Measurements from ENCODE around the gene TBC1D12.

Gene TBC1D12

DNA sequence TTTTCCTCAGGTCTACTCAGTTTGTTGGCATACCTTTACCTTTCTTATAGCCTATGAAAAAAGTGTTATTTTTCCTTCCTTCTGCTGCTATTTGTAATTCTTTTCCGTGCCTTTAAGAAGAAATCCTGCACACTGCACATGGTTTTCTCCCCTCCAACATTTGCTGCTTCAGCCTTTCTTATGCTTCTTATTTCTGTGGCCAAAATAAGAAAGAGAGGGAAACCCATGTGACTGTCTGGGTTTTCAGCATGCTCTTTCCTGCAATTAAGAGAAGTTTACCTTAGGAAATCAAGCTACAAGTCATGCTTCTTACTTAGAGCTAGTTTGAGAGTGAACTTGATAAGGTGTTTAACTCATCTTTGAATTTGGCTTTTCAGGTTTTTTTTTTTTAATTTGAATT, 11.0 kb downstream of the TBC1D12 start:
- Histone ChIP-seq H3K9me3 (ENCODE audit: insufficient read depth, low read length) (no peaks in the 10 kb centered on the region), H3K4me2 (ENCODE audit: low read depth, low read length, poor library complexity, severe bottlenecking) (no peak overlapping the region), H2AFZ (ENCODE audit: low read depth, low read length, severe bottlenecking) (no peak overlapping the region), H4K20me1 (ENCODE audit: low read depth, low read length) (no peaks in the 10 kb centered on the region), H3K79me2 (ENCODE audit: insufficient read depth, low read length) (no peaks in the 10 kb centered on the region), H3K4me3 (ENCODE audit: insufficient read depth, low read length, poor library complexity, severe bottlenecking) (no peak overlapping the region), H3F3A (ENCODE audit: insufficient read depth) (no peaks in the 10 kb centered on the region), H3K36me3 (ENCODE audit: low read length) (no peaks in the 10 kb centered on the region), H3K27ac (ENCODE audit: low read depth, low read length) (no peak overlapping the region), H3K9ac (ENCODE audit: low read length) (no peak overlapping the region), H3K27me3 (ENCODE audit: low read length) (no peaks in the 10 kb centered on the region), H3K9me2 (replicated peaks; ENCODE audit: insufficient read depth, low read length) (no peaks in the 10 kb centered on the region)
- no peak for TF ChIP-seq EZH2phosphoT487 (conservative IDR thresholded peaks at IDR 0.05; ENCODE audit: low read length)
- TF ChIP-seq, protein P1, sequence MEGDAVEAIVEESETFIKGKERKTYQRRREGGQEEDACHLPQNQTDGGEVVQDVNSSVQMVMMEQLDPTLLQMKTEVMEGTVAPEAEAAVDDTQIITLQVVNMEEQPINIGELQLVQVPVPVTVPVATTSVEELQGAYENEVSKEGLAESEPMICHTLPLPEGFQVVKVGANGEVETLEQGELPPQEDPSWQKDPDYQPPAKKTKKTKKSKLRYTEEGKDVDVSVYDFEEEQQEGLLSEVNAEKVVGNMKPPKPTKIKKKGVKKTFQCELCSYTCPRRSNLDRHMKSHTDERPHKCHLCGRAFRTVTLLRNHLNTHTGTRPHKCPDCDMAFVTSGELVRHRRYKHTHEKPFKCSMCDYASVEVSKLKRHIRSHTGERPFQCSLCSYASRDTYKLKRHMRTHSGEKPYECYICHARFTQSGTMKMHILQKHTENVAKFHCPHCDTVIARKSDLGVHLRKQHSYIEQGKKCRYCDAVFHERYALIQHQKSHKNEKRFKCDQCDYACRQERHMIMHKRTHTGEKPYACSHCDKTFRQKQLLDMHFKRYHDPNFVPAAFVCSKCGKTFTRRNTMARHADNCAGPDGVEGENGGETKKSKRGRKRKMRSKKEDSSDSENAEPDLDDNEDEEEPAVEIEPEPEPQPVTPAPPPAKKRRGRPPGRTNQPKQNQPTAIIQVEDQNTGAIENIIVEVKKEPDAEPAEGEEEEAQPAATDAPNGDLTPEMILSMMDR (IDR thresholded peaks at IDR 0.05; ENCODE audit: insufficient read depth, low read length, poor library complexity, severe bottlenecking), result no peak

DNA sequence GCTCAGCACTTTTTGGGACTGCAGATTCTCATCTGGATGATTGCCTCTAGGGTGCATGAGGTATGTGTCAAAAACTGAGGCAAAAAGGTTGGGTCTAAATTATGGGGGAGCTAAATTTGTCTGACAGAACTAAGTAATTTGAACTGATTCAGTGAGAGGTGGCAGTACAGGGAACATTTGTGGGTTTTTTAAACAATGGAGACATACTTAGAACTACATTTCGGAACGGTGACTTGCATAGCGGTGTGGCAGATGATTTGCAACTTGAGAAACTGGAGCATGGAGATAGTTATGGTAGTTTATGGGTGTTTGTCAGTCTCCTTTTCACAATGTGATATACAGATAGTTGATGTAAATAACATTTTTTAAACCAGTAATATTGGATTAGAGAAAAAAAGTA, 14.6 kb downstream of the TBC1D12 start:
- Histone ChIP-seq H3K4me3 (ENCODE audit: insufficient read depth, low read length, poor library complexity, severe bottlenecking) (no peak overlapping the region), H3K27me3 (ENCODE audit: low read length) (no peaks in the 10 kb centered on the region), H3K9me2 (replicated peaks; ENCODE audit: insufficient read depth, low read length) (no peaks in the 10 kb centered on the region), H3K9me3 (ENCODE audit: insufficient read depth, low read length) (no peaks in the 10 kb centered on the region), H3K4me2 (ENCODE audit: low read depth, low read length, poor library complexity, severe bottlenecking) (no peak overlapping the region), H3K9ac (ENCODE audit: low read length) (no peak overlapping the region), H3K79me2 (ENCODE audit: insufficient read depth, low read length) (no peaks in the 10 kb centered on the region), H3F3A (ENCODE audit: insufficient read depth) (no peaks in the 10 kb centered on the region), H3K27ac (ENCODE audit: low read depth, low read length) (no peak overlapping the region), H2AFZ (ENCODE audit: low read depth, low read length, severe bottlenecking) (no peak overlapping the region), H3K36me3 (ENCODE audit: low read length) (no peaks in the 10 kb centered on the region), H4K20me1 (ENCODE audit: low read depth, low read length) (no peaks in the 10 kb centered on the region)
- TF ChIP-seq EZH2phosphoT487 (conservative IDR thresholded peaks at IDR 0.05; ENCODE audit: low read length), result no peak
- TF ChIP-seq, protein P1 (IDR thresholded peaks at IDR 0.05; ENCODE audit: insufficient read depth, low read length, poor library complexity, severe bottlenecking), result no peak

DNA sequence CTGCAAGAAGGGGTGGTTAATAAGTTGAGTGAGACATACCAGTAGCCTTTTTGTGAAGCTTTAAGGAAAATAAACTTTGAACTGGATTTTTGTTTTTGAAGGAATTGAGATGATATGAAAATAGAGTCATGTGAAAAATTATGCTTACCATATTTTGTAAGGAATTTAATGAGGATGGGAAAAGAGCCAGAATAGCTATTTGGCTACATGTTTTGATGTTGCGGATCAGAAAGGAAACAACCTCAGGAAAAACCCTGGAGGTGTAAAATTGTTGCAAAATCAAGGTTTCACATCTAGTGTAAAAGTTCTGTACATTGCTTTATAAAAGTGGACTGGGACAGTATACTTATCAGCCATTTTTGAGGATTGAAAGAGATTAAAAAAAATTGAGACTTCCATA, 15.0 kb downstream of the TBC1D12 start:
- no peak for TF ChIP-seq EZH2phosphoT487 (conservative IDR thresholded peaks at IDR 0.05; ENCODE audit: low read length)
- TF ChIP-seq, protein P1 (IDR thresholded peaks at IDR 0.05; ENCODE audit: insufficient read depth, low read length, poor library complexity, severe bottlenecking), result no peak
- Histone ChIP-seq H3K27ac (ENCODE audit: low read depth, low read length) (no peak overlapping the region), H3K9me3 (ENCODE audit: insufficient read depth, low read length) (no peaks in the 10 kb centered on the region), H3K27me3 (ENCODE audit: low read length) (no peaks in the 10 kb centered on the region), H3K4me3 (ENCODE audit: insufficient read depth, low read length, poor library complexity, severe bottlenecking) (no peak overlapping the region), H3F3A (ENCODE audit: insufficient read depth) (no peaks in the 10 kb centered on the region), H3K9ac (ENCODE audit: low read length) (no peak overlapping the region), H4K20me1 (ENCODE audit: low read depth, low read length) (no peaks in the 10 kb centered on the region), H2AFZ (ENCODE audit: low read depth, low read length, severe bottlenecking) (no peak overlapping the region), H3K36me3 (ENCODE audit: low read length) (no peaks in the 10 kb centered on the region), H3K79me2 (ENCODE audit: insufficient read depth, low read length) (no peaks in the 10 kb centered on the region), H3K4me2 (ENCODE audit: low read depth, low read length, poor library complexity, severe bottlenecking) (no peak overlapping the region), H3K9me2 (replicated peaks; ENCODE audit: insufficient read depth, low read length) (no peaks in the 10 kb centered on the region)

Measured in SU-DHL-6 (cell line).